H9 (cell line): ENCODE measurements around the gene NUFIP2. TPM values are rescaled to one million over a fixed set of nuclear protein-coding genes. Genes with fewer than 3 reads are reported as not detected.

Experiments
- DNase-seq: peaks from one replicate; pipeline ENCODE4 v3.0.0-alpha.2; 2017
- H2AFZ ChIP-seq: one replicate; pipeline ENCODE4 v1.6.1; 2013; ENCODE audit warnings: mild to moderate bottlenecking, low read length, control low read depth, moderate library complexity
- H2AK5ac ChIP-seq: 2 replicates; pipeline ENCODE4 v1.6.1; 2013; ENCODE audit warnings: low read length, control low read depth, mixed read lengths; ENCODE audit not compliant: insufficient read length
- H2BK120ac ChIP-seq: one replicate; pipeline ENCODE4 v1.6.1; 2013; ENCODE audit warnings: low read depth, mild to moderate bottlenecking, low read length, control low read depth, inconsistent platforms; ENCODE audit not compliant: poor library complexity, severe bottlenecking
- H2BK12ac ChIP-seq: 2 replicates; pipeline ENCODE4 v1.6.1; 2013; ENCODE audit warnings: low read length, control low read depth, mixed read lengths, low read depth; ENCODE audit not compliant: insufficient read length
- H2BK15ac ChIP-seq: 2 replicates; pipeline ENCODE4 v1.6.1; 2013; ENCODE audit warnings: low read depth, low read length, control low read depth
- H2BK20ac ChIP-seq: one replicate; pipeline ENCODE4 v1.6.1; 2013; ENCODE audit warnings: low read depth, mild to moderate bottlenecking, low read length, control low read depth, inconsistent platforms; ENCODE audit not compliant: poor library complexity, severe bottlenecking
- H2BK5ac ChIP-seq: 2 replicates; pipeline ENCODE4 v1.6.1; 2013; ENCODE audit warnings: low read length, control low read depth, mixed read lengths; ENCODE audit not compliant: insufficient read length
- H3K14ac ChIP-seq: 2 replicates; pipeline ENCODE4 v1.6.1; 2013; ENCODE audit warnings: low read length, control low read depth; ENCODE audit not compliant: insufficient read depth
- H3K18ac ChIP-seq: 2 replicates; pipeline ENCODE4 v1.6.1; 2013; ENCODE audit warnings: low read depth, mild to moderate bottlenecking, mixed read lengths, low read length, control low read depth; ENCODE audit not compliant: insufficient read length
- H3K23ac ChIP-seq: 2 replicates; pipeline ENCODE4 v1.6.1; 2013; ENCODE audit warnings: low read length, control low read depth, mixed read lengths, low read depth; ENCODE audit not compliant: insufficient read length
- H3K23me2 ChIP-seq: 2 replicates; pipeline ENCODE4 v1.6.1; 2013; ENCODE audit warnings: low read depth, mild to moderate bottlenecking, mixed read lengths, low read length, control low read depth; ENCODE audit not compliant: insufficient read length, poor library complexity, severe bottlenecking
- H3K27ac ChIP-seq: 2 replicates; pipeline ENCODE4 v1.5.1; 2013; ENCODE audit warnings: low read length, control low read depth, mixed read lengths, low read depth; ENCODE audit not compliant: insufficient read length
- H3K27me3 ChIP-seq: 2 replicates; pipeline ENCODE4 v1.6.1; 2013; ENCODE audit warnings: low read length, control low read depth, inconsistent platforms; ENCODE audit not compliant: insufficient read depth
- H3K4ac ChIP-seq: 2 replicates; pipeline ENCODE4 v1.6.1; 2013; ENCODE audit warnings: low read depth, mild to moderate bottlenecking, control low read depth, inconsistent platforms, low read length, moderate library complexity
- H3K4me1 ChIP-seq: 2 replicates; pipeline ENCODE4 v1.6.1; 2013; ENCODE audit warnings: low read length, control low read depth, inconsistent platforms; ENCODE audit not compliant: insufficient read depth
- H3K4me2 ChIP-seq: 2 replicates; pipeline ENCODE4 v1.6.1; 2013; ENCODE audit warnings: low read length, control low read depth, mixed read lengths; ENCODE audit not compliant: insufficient read length, insufficient read depth
- H3K56ac ChIP-seq: 2 replicates; pipeline ENCODE4 v1.6.1; 2013; ENCODE audit warnings: low read depth, mild to moderate bottlenecking, mixed read lengths, low read length, control low read depth; ENCODE audit not compliant: insufficient read length
- H3K79me1 ChIP-seq: 2 replicates; pipeline ENCODE4 v1.6.1; 2013; ENCODE audit warnings: low read depth, mild to moderate bottlenecking, moderate library complexity, low read length, control low read depth, inconsistent platforms; ENCODE audit not compliant: insufficient read depth, poor library complexity, severe bottlenecking
- H3K79me2 ChIP-seq: 2 replicates; pipeline ENCODE4 v1.6.1; 2013; ENCODE audit warnings: low read length, control low read depth, inconsistent platforms; ENCODE audit not compliant: insufficient read depth
- H3K9ac ChIP-seq: 2 replicates; pipeline ENCODE4 v1.6.1; 2013; ENCODE audit warnings: low read length, control low read depth, mixed read lengths; ENCODE audit not compliant: insufficient read length; ENCODE audit errors: extremely low read depth
- H3K9me3 ChIP-seq: one replicate; pipeline ENCODE4 v1.6.1; 2013; ENCODE audit warnings: low read depth, low read length, inconsistent platforms; ENCODE audit not compliant: control insufficient read depth
- H3T11ph ChIP-seq: one replicate; pipeline ENCODE4 v1.6.1; 2013; ENCODE audit warnings: mild to moderate bottlenecking, low read length, control low read depth, inconsistent platforms
- H4K20me1 ChIP-seq: one replicate; pipeline ENCODE4 v1.6.1; 2013; ENCODE audit not compliant: control insufficient read depth, insufficient read length, insufficient read depth
- H4K5ac ChIP-seq: 2 replicates; pipeline ENCODE4 v1.6.1; 2013; ENCODE audit warnings: low read depth, mild to moderate bottlenecking, mixed read lengths, low read length, control low read depth; ENCODE audit not compliant: insufficient read length
- H4K8ac ChIP-seq: replicated peaks from 2 replicates; pipeline ENCODE4 v1.6.1; 2013; ENCODE audit warnings: low read length, control low read depth, mixed read lengths, low read depth; ENCODE audit not compliant: insufficient read length
- H4K91ac ChIP-seq: 2 replicates; pipeline ENCODE4 v1.6.1; 2013; ENCODE audit warnings: low read depth, mild to moderate bottlenecking, moderate library complexity, mixed read lengths, low read length, control low read depth; ENCODE audit not compliant: insufficient read length
- H3K27ac Mint-ChIP-seq, 3 experiments: 2 replicates in 2 of 3; 3 replicates in 1 of 3; pipeline ENCODE4 v1.8.0; 2020 to 2021; ENCODE audit warnings: mixed read lengths in 3 of 3, mild to moderate bottlenecking in 1 of 3, moderate library complexity in 1 of 3
- H3K27me3 Mint-ChIP-seq: 2 replicates; pipeline ENCODE4 v1.8.0; 2021; ENCODE audit warnings: low read depth, mild to moderate bottlenecking, moderate library complexity, mixed read lengths
- H3K36me3 Mint-ChIP-seq, 3 experiments: 2 replicates in 2 of 3; 3 replicates in 1 of 3; pipeline ENCODE4 v1.8.0; 2020 to 2021; ENCODE audit warnings: low read depth in 3 of 3, mixed read lengths in 3 of 3; ENCODE audit not compliant: insufficient read depth in 1 of 3
- H3K4me1 Mint-ChIP-seq, 2 experiments: 2 replicates each; pipeline ENCODE4 v1.8.0; 2020; ENCODE audit warnings: mixed read lengths in 2 of 2
- H3K4me3 Mint-ChIP-seq, 2 experiments: 2 replicates in 1 of 2; 3 replicates in 1 of 2; pipeline ENCODE4 v1.8.0; 2020 to 2021; ENCODE audit warnings: mild to moderate bottlenecking in 2 of 2, mixed read lengths in 2 of 2, moderate library complexity in 1 of 2
- H3K9me3 Mint-ChIP-seq, 2 experiments: 2 replicates in 1 of 2; 3 replicates in 1 of 2; pipeline ENCODE4 v1.8.0; 2020; ENCODE audit warnings: mild to moderate bottlenecking in 2 of 2, mixed read lengths in 2 of 2, moderate library complexity in 1 of 2
- WGBS: extraction: QIAGEN DNeasy Blood & Tissue Kit; methylation state at CpG from one replicate; pipeline ENCODE4 v1.1.7; 2013; ENCODE audit warnings: missing lambda C conversion rate, low lambda C conversion rate, mixed read lengths; ENCODE audit not compliant: insufficient read length; ENCODE audit errors: extremely low coverage; 5-methylcytosine and 5-hydroxymethylcytosine counted together
- total RNA-seq: library from RNA; stranded (reverse); gene quantifications from 2 replicates; pipeline ENCODE4 v1.2.1, GENCODE V29; 2021
- TF ChIP-seq, protein P1 (sequence below): fragments of 200-600 bp; sonication (generic); conservative IDR thresholded peaks from 3 replicates; pipeline ENCODE4 v1.8.0; 2021; ENCODE audit warnings: antibody characterized with exemption, mild to moderate bottlenecking

NUFIP2 gene
- total RNA-seq, 1 experiment from 2014 or later = 97.9 TPM

DNA sequence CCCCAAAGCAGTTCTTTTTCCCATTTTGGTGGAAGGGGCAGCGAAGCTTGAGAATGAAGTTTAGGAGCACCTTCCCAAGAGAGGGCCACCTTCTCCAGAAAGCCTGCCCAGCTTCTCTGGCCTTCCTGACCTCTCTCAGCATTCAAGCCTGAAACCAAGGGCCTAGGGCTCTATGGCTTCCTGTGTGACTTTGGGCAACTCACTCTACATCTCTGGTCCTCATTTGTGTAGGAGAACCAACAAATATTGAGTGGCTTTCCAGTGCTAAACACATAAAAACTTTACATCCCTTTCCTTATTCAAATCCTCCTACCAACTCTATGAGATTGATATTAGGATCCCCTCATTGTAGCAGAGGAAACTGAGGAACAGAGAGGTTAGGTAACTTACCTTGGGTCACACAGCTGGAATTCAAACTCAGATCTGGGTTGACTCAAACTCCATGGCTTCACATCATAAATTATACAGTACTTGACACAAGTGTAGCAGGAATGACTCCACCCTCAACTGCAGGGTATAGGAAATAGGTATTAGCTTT is 81.8 kb downstream of the NUFIP2 start:
- Histone ChIP-seq H4K5ac (no peak overlapping the region), H2BK120ac (no peak overlapping the region), H2BK5ac (no peak overlapping the region), H3K9ac (no peak overlapping the region), H4K8ac (no peak overlapping the region), H3K56ac (no peak overlapping the region), H3K79me1 (no peaks in the 10 kb centered on the region), H2BK15ac (no peak overlapping the region), H3T11ph (no peak overlapping the region), H2AFZ (no peak overlapping the region), H2AK5ac (no peak overlapping the region), H3K23ac (no peak overlapping the region), H4K91ac (no peak overlapping the region), H3K4me2 (no peak overlapping the region), H3K9me3 (no peaks in the 10 kb centered on the region), H3K14ac (no peak overlapping the region), H3K27me3 (no peaks in the 10 kb centered on the region), H2BK20ac (no peak overlapping the region), H3K4me1 (peaks cover 4% of the 10 kb centered on the region; the same call in 1 of the 2 replicates), H2BK12ac (no peak overlapping the region), H3K4ac (no peak overlapping the region), H4K20me1 (no peaks in the 10 kb centered on the region), H3K27ac (no peak overlapping the region), H3K18ac (no peak overlapping the region), H3K23me2 (no peaks in the 10 kb centered on the region), H3K79me2 (no peaks in the 10 kb centered on the region)
- no CpG with 5 or more reads among the region's 1 CpG for WGBS
- no peaks in the 10 kb centered on the region for H3K36me3 Mint-ChIP-seq
- no peak for DNase-seq
- TF ChIP-seq, protein P1, sequence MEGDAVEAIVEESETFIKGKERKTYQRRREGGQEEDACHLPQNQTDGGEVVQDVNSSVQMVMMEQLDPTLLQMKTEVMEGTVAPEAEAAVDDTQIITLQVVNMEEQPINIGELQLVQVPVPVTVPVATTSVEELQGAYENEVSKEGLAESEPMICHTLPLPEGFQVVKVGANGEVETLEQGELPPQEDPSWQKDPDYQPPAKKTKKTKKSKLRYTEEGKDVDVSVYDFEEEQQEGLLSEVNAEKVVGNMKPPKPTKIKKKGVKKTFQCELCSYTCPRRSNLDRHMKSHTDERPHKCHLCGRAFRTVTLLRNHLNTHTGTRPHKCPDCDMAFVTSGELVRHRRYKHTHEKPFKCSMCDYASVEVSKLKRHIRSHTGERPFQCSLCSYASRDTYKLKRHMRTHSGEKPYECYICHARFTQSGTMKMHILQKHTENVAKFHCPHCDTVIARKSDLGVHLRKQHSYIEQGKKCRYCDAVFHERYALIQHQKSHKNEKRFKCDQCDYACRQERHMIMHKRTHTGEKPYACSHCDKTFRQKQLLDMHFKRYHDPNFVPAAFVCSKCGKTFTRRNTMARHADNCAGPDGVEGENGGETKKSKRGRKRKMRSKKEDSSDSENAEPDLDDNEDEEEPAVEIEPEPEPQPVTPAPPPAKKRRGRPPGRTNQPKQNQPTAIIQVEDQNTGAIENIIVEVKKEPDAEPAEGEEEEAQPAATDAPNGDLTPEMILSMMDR = no peak
- H3K27ac Mint-ChIP-seq = no peak overlapping the region
- no peaks in the 10 kb centered on the region for H3K27me3 Mint-ChIP-seq
- no peaks in the 10 kb centered on the region for H3K9me3 Mint-ChIP-seq
- H3K4me3 Mint-ChIP-seq = no peak overlapping the region
- peaks cover 15 to 18% of the 10 kb centered on the region in 2 experiments for H3K4me1 Mint-ChIP-seq
